ENCODE data around the gene PLOD1.

PLOD1 gene

DNA sequence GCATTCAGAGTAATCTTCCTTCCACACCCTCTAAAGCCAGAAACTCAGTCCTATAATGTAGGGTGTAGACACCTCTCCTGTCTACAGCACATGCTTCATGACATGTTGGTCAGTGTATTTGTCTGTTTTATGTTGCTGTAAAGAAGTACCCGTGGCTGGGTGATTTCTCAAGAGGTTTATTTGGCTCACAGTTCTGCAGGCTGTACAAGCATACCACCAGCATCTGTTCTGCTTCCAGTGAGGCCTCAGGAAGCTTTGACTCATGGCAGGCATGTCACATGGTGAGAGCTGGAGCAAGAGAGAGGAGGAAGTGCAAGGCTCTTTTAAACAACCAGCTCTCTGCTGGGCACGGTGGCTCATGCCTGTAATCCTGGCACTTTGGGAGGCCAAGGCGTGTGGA lies 12.1 kb downstream of the PLOD1 start:
- TF ChIP-seq MYC (IDR thresholded peaks at IDR 0.05; ENCODE audit: low read depth, low read length) (no peak), CTCF (IDR thresholded peaks at IDR 0.05; ENCODE audit: low read depth, low read length) (no peak), POLR2A (IDR thresholded peaks at IDR 0.05; ENCODE audit: extremely low read depth, insufficient read length) (no peak)
- TF ChIP-seq, protein P1, sequence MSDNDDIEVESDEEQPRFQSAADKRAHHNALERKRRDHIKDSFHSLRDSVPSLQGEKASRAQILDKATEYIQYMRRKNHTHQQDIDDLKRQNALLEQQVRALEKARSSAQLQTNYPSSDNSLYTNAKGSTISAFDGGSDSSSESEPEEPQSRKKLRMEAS (IDR thresholded peaks at IDR 0.05; ENCODE audit: low read depth, low read length) = no peak
- peak; percentile 41 for DNase-seq (ENCODE audit: low read depth)
- H3K4me3 ChIP-seq (ENCODE audit: low read depth, low read length) = no peak overlapping the region

- no peak for TF ChIP-seq CTCF (IDR thresholded peaks at IDR 0.05; ENCODE audit: low read depth, low read length)
- TF ChIP-seq, protein P1 (IDR thresholded peaks at IDR 0.05; ENCODE audit: low read depth, low read length) = peak; percentile 57
- TF ChIP-seq MYC (IDR thresholded peaks at IDR 0.05; ENCODE audit: low read depth, low read length) = no peak
- no peak for TF ChIP-seq POLR2A (IDR thresholded peaks at IDR 0.05; ENCODE audit: extremely low read depth, insufficient read length)
- H3K4me3 ChIP-seq (ENCODE audit: low read depth, low read length) = no peak overlapping the region
- peak; percentile 61 for DNase-seq (ENCODE audit: low read depth)
Observed at GRCh38 chr1:11948822-11949458, 14.4 kb downstream of the PLOD1 start.

DNA sequence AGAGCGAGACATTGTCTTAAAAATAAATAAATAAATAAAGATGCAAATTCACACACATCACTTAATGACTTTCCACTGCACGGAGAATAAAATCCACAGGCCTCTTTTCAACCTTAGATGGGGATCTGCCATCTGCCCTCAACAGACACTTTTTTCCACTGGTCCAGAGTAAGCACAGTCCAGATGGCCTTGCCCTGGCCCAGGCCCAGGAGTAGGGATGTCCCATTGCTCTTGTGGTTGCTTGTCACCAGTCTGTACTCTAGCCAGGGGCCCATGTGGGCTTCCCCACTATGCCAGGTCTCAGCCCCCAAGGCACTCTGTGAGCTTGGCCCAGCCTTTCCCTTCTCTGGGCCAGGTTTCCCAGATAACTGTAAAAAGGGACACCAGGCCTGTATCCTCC lies 17.4 kb downstream of the PLOD1 start:
- no peak for DNase-seq (ENCODE audit: low read depth)
- TF ChIP-seq POLR2A (IDR thresholded peaks at IDR 0.05; ENCODE audit: extremely low read depth, insufficient read length) (no peak), MYC (IDR thresholded peaks at IDR 0.05; ENCODE audit: low read depth, low read length) (no peak), CTCF (IDR thresholded peaks at IDR 0.05; ENCODE audit: low read depth, low read length) (no peak)
- TF ChIP-seq, protein P1 (IDR thresholded peaks at IDR 0.05; ENCODE audit: low read depth, low read length) = no peak
- H3K4me3 ChIP-seq (ENCODE audit: low read depth, low read length) = no peak overlapping the region

GRCh38 chr1:11952455-11953109 lies 18.1 kb downstream of the PLOD1 start:
- TF ChIP-seq MYC (IDR thresholded peaks at IDR 0.05; ENCODE audit: low read depth, low read length) (no peak), POLR2A (IDR thresholded peaks at IDR 0.05; ENCODE audit: extremely low read depth, insufficient read length) (no peak), CTCF (IDR thresholded peaks at IDR 0.05; ENCODE audit: low read depth, low read length) (no peak)
- TF ChIP-seq, protein P1 (IDR thresholded peaks at IDR 0.05; ENCODE audit: low read depth, low read length) = no peak
- no peak overlapping the region for H3K4me3 ChIP-seq (ENCODE audit: low read depth, low read length)
- DNase-seq (ENCODE audit: low read depth) = no peak

GRCh38 chr1:11955221-11955620 lies 20.7 kb downstream of the PLOD1 start:
- H3K4me3 ChIP-seq (ENCODE audit: low read depth, low read length) = no peak overlapping the region
- no peak for TF ChIP-seq CTCF (IDR thresholded peaks at IDR 0.05; ENCODE audit: low read depth, low read length)
- no peak for TF ChIP-seq POLR2A (IDR thresholded peaks at IDR 0.05; ENCODE audit: extremely low read depth, insufficient read length)
- TF ChIP-seq MYC (IDR thresholded peaks at IDR 0.05; ENCODE audit: low read depth, low read length) = no peak
- TF ChIP-seq, protein P1 (IDR thresholded peaks at IDR 0.05; ENCODE audit: low read depth, low read length) = no peak
- DNase-seq (ENCODE audit: low read depth) = no peak
